HG02588 (cell line): Measurements from ENCODE around the gene TMBIM1.
A peak's percentile ranks its signal among the peaks of the same experiment; 100 is the strongest.

Source experiments
- ATAC-seq: cut with Tn5 transposase; IDR thresholded peaks from one replicate; pipeline ENCODE4 v1.9.1; 2021; ENCODE audit warnings: mild to moderate bottlenecking, moderate library complexity; ENCODE audit not compliant: unreplicated experiment

The TMBIM1 gene

GRCh38 chr2:218259099-218259961 lies 33.0 kb downstream of the TMBIM1 start:
- no peak for ATAC-seq

GRCh38 chr2:218257390-218257981 lies 34.8 kb downstream of the TMBIM1 start:
- peak; percentile 62 for ATAC-seq

- ATAC-seq: no peak
These were observed 35.5 kb downstream of the TMBIM1 start for GRCh38 chr2:218256612-218257350.

- ATAC-seq: no peak
These were observed 36.9 kb downstream of the TMBIM1 start for GRCh38 chr2:218255446-218255845.

GRCh38 chr2:218253232-218253625 lies 39.1 kb downstream of the TMBIM1 start:
- no peak for ATAC-seq

GRCh38 chr2:218252509-218253231 lies 39.6 kb downstream of the TMBIM1 start:
- no peak for ATAC-seq

GRCh38 chr2:218249691-218250090 lies 42.6 kb downstream of the TMBIM1 start:
- no peak for ATAC-seq

- ATAC-seq: no peak
These were observed 47.1 kb downstream of the TMBIM1 start for GRCh38 chr2:218245214-218245613.

GRCh38 chr2:218244665-218245064 lies 47.6 kb downstream of the TMBIM1 start:
- no peak for ATAC-seq

GRCh38 chr2:218244204-218244603 lies 48.1 kb downstream of the TMBIM1 start:
- no peak for ATAC-seq

GRCh38 chr2:218238887-218239286 lies 53.4 kb downstream of the TMBIM1 start:
- no peak for ATAC-seq

GRCh38 chr2:218236829-218237228 lies 55.5 kb downstream of the TMBIM1 start:
- no peak for ATAC-seq

GRCh38 chr2:218235017-218235416 lies 57.3 kb downstream of the TMBIM1 start:
- no peak for ATAC-seq

- no peak for ATAC-seq
These were observed 57.8 kb downstream of the TMBIM1 start for GRCh38 chr2:218234521-218234920.

- ATAC-seq: no peak
These were observed 58.8 kb downstream of the TMBIM1 start for GRCh38 chr2:218233543-218233942.

- ATAC-seq: peak; percentile 55
These were observed 61.4 kb downstream of the TMBIM1 start for GRCh38 chr2:218230882-218231281.

- ATAC-seq: no peak
These were observed 62.5 kb downstream of the TMBIM1 start for GRCh38 chr2:218229851-218230250.

GRCh38 chr2:218229239-218229638 lies 63.1 kb downstream of the TMBIM1 start:
- ATAC-seq: peak; percentile 85

GRCh38 chr2:218228366-218229090 lies 63.8 kb downstream of the TMBIM1 start:
- ATAC-seq: no peak

GRCh38 chr2:218226903-218227302 lies 65.4 kb downstream of the TMBIM1 start:
- ATAC-seq: no peak
